Measurements from ENCODE around the gene MEAF6. TPM values are rescaled to one million over a fixed set of nuclear protein-coding genes. Genes with fewer than 3 reads are reported as not detected.

The MEAF6 gene
- total RNA-seq, 1 experiment from 2014 or later = 51.6 TPM

DNA sequence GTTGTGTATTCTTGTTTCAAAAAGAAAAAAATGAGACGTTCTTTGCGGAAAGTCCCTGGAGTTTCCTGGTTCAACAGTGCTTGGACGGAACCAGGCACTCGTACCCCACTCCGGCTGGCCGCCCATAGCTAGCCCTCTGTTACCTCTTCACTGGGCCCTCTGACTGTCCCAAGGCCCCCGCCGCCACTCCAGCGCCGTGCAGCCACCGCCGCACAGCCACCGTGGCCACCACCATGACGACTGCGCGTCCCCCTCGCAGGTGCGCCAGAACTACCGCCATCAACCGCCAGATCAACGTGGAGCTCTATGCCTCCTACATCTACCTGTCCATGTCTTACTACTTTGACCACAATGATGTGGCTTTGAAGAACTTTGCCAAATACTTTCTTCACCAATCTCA, 30.0 kb upstream of the MEAF6 start:
- Histone ChIP-seq H3K9me3 (ENCODE audit: control insufficient read depth, low read depth, low read length) (no peaks in the 10 kb centered on the region), H3K23ac (ENCODE audit: insufficient read length, low read depth, low read length) (no peak overlapping the region), H3K23me2 (ENCODE audit: insufficient read length, low read depth, low read length, poor library complexity, severe bottlenecking) (no peaks in the 10 kb centered on the region), H3K56ac (ENCODE audit: insufficient read length, low read depth, low read length) (no peak overlapping the region), H3K9ac (ENCODE audit: extremely low read depth, insufficient read length, low read length) (no peak overlapping the region), H4K5ac (ENCODE audit: insufficient read length, low read depth, low read length) (no peak overlapping the region), H3K27ac (ENCODE audit: insufficient read length, low read depth, low read length) (no peak overlapping the region), H2BK120ac (ENCODE audit: low read depth, low read length, poor library complexity, severe bottlenecking) (no peak overlapping the region), H3T11ph (ENCODE audit: low read length) (no peak overlapping the region), H4K8ac (replicated peaks; ENCODE audit: insufficient read length, low read depth, low read length) (no peak overlapping the region), H2BK20ac (ENCODE audit: low read depth, low read length, poor library complexity, severe bottlenecking) (no peak overlapping the region), H3K14ac (ENCODE audit: insufficient read depth, low read length) (no peak overlapping the region), H2BK5ac (ENCODE audit: insufficient read length, low read length) (no peak overlapping the region), H3K4me2 (ENCODE audit: insufficient read depth, insufficient read length, low read length) (no peak overlapping the region), H2AFZ (ENCODE audit: low read length) (no peak overlapping the region), H3K18ac (ENCODE audit: insufficient read length, low read depth, low read length) (no peak overlapping the region), H3K4me1 (ENCODE audit: insufficient read depth, low read length) (no peaks in the 10 kb centered on the region), H4K20me1 (ENCODE audit: control insufficient read depth, insufficient read depth, insufficient read length) (no peaks in the 10 kb centered on the region), H2AK5ac (ENCODE audit: insufficient read length, low read length) (no peak overlapping the region), H3K79me1 (ENCODE audit: insufficient read depth, low read depth, low read length, poor library complexity, severe bottlenecking) (no peaks in the 10 kb centered on the region), H2BK12ac (ENCODE audit: insufficient read length, low read depth, low read length) (no peak overlapping the region), H2BK15ac (ENCODE audit: low read depth, low read length) (no peak overlapping the region), H3K4ac (ENCODE audit: low read depth, low read length) (no peak overlapping the region), H4K91ac (ENCODE audit: insufficient read length, low read depth, low read length) (no peak overlapping the region), H3K79me2 (ENCODE audit: insufficient read depth, low read length) (no peaks in the 10 kb centered on the region), H3K27me3 (ENCODE audit: insufficient read depth, low read length) (no peaks in the 10 kb centered on the region)
- Mint-ChIP-seq H3K9me3 (no peaks in the 10 kb centered on the region), H3K4me1 (no peaks in the 10 kb centered on the region), H3K27ac (peak overlapping the region in 1 of 3 experiments; percentile 57; a peak in 1 of 7 replicates), H3K27me3 (ENCODE audit: low read depth) (no peaks in the 10 kb centered on the region), H3K36me3 (ENCODE audit: insufficient read depth in 1 of 3, low read depth in 3 of 3) (peaks cover 24 to 55% (median 55%) of the 10 kb centered on the region in 3 experiments), H3K4me3 (no peak overlapping the region)
- no peak for DNase-seq
- WGBS (ENCODE audit: extremely low coverage, insufficient read length, low lambda C conversion rate) = no CpG with 5 or more reads among the region's 21 CpGs
- TF ChIP-seq CTCF (conservative IDR thresholded peaks at IDR 0.05) = no peak
